H9 (cell line): ENCODE results near the gene KDM4D. TPM values are rescaled to one million over a fixed set of nuclear protein-coding genes. Genes with fewer than 3 reads are reported as not detected.

Experiments used
- DNase-seq: peaks from one replicate; pipeline ENCODE4 v3.0.0-alpha.2; 2017
- H2AFZ ChIP-seq: one replicate; pipeline ENCODE4 v1.6.1; 2013; ENCODE audit warnings: mild to moderate bottlenecking, low read length, control low read depth, moderate library complexity
- H2AK5ac ChIP-seq: 2 replicates; pipeline ENCODE4 v1.6.1; 2013; ENCODE audit warnings: low read length, control low read depth, mixed read lengths; ENCODE audit not compliant: insufficient read length
- H2BK120ac ChIP-seq: one replicate; pipeline ENCODE4 v1.6.1; 2013; ENCODE audit warnings: low read depth, mild to moderate bottlenecking, low read length, control low read depth, inconsistent platforms; ENCODE audit not compliant: poor library complexity, severe bottlenecking
- H2BK12ac ChIP-seq: 2 replicates; pipeline ENCODE4 v1.6.1; 2013; ENCODE audit warnings: low read length, control low read depth, mixed read lengths, low read depth; ENCODE audit not compliant: insufficient read length
- H2BK15ac ChIP-seq: 2 replicates; pipeline ENCODE4 v1.6.1; 2013; ENCODE audit warnings: low read depth, low read length, control low read depth
- H2BK20ac ChIP-seq: one replicate; pipeline ENCODE4 v1.6.1; 2013; ENCODE audit warnings: low read depth, mild to moderate bottlenecking, low read length, control low read depth, inconsistent platforms; ENCODE audit not compliant: poor library complexity, severe bottlenecking
- H2BK5ac ChIP-seq: 2 replicates; pipeline ENCODE4 v1.6.1; 2013; ENCODE audit warnings: low read length, control low read depth, mixed read lengths; ENCODE audit not compliant: insufficient read length
- H3K14ac ChIP-seq: 2 replicates; pipeline ENCODE4 v1.6.1; 2013; ENCODE audit warnings: low read length, control low read depth; ENCODE audit not compliant: insufficient read depth
- H3K18ac ChIP-seq: 2 replicates; pipeline ENCODE4 v1.6.1; 2013; ENCODE audit warnings: low read depth, mild to moderate bottlenecking, mixed read lengths, low read length, control low read depth; ENCODE audit not compliant: insufficient read length
- H3K23ac ChIP-seq: 2 replicates; pipeline ENCODE4 v1.6.1; 2013; ENCODE audit warnings: low read length, control low read depth, mixed read lengths, low read depth; ENCODE audit not compliant: insufficient read length
- H3K23me2 ChIP-seq: 2 replicates; pipeline ENCODE4 v1.6.1; 2013; ENCODE audit warnings: low read depth, mild to moderate bottlenecking, mixed read lengths, low read length, control low read depth; ENCODE audit not compliant: insufficient read length, poor library complexity, severe bottlenecking
- H3K27ac ChIP-seq: 2 replicates; pipeline ENCODE4 v1.5.1; 2013; ENCODE audit warnings: low read length, control low read depth, mixed read lengths, low read depth; ENCODE audit not compliant: insufficient read length
- H3K27me3 ChIP-seq: 2 replicates; pipeline ENCODE4 v1.6.1; 2013; ENCODE audit warnings: low read length, control low read depth, inconsistent platforms; ENCODE audit not compliant: insufficient read depth
- H3K4ac ChIP-seq: 2 replicates; pipeline ENCODE4 v1.6.1; 2013; ENCODE audit warnings: low read depth, mild to moderate bottlenecking, control low read depth, inconsistent platforms, low read length, moderate library complexity
- H3K4me1 ChIP-seq: 2 replicates; pipeline ENCODE4 v1.6.1; 2013; ENCODE audit warnings: low read length, control low read depth, inconsistent platforms; ENCODE audit not compliant: insufficient read depth
- H3K4me2 ChIP-seq: 2 replicates; pipeline ENCODE4 v1.6.1; 2013; ENCODE audit warnings: low read length, control low read depth, mixed read lengths; ENCODE audit not compliant: insufficient read length, insufficient read depth
- H3K56ac ChIP-seq: 2 replicates; pipeline ENCODE4 v1.6.1; 2013; ENCODE audit warnings: low read depth, mild to moderate bottlenecking, mixed read lengths, low read length, control low read depth; ENCODE audit not compliant: insufficient read length
- H3K79me1 ChIP-seq: 2 replicates; pipeline ENCODE4 v1.6.1; 2013; ENCODE audit warnings: low read depth, mild to moderate bottlenecking, moderate library complexity, low read length, control low read depth, inconsistent platforms; ENCODE audit not compliant: insufficient read depth, poor library complexity, severe bottlenecking
- H3K79me2 ChIP-seq: 2 replicates; pipeline ENCODE4 v1.6.1; 2013; ENCODE audit warnings: low read length, control low read depth, inconsistent platforms; ENCODE audit not compliant: insufficient read depth
- H3K9ac ChIP-seq: 2 replicates; pipeline ENCODE4 v1.6.1; 2013; ENCODE audit warnings: low read length, control low read depth, mixed read lengths; ENCODE audit not compliant: insufficient read length; ENCODE audit errors: extremely low read depth
- H3K9me3 ChIP-seq: one replicate; pipeline ENCODE4 v1.6.1; 2013; ENCODE audit warnings: low read depth, low read length, inconsistent platforms; ENCODE audit not compliant: control insufficient read depth
- H3T11ph ChIP-seq: one replicate; pipeline ENCODE4 v1.6.1; 2013; ENCODE audit warnings: mild to moderate bottlenecking, low read length, control low read depth, inconsistent platforms
- H4K20me1 ChIP-seq: one replicate; pipeline ENCODE4 v1.6.1; 2013; ENCODE audit not compliant: control insufficient read depth, insufficient read length, insufficient read depth
- H4K5ac ChIP-seq: 2 replicates; pipeline ENCODE4 v1.6.1; 2013; ENCODE audit warnings: low read depth, mild to moderate bottlenecking, mixed read lengths, low read length, control low read depth; ENCODE audit not compliant: insufficient read length
- H4K8ac ChIP-seq: replicated peaks from 2 replicates; pipeline ENCODE4 v1.6.1; 2013; ENCODE audit warnings: low read length, control low read depth, mixed read lengths, low read depth; ENCODE audit not compliant: insufficient read length
- H4K91ac ChIP-seq: 2 replicates; pipeline ENCODE4 v1.6.1; 2013; ENCODE audit warnings: low read depth, mild to moderate bottlenecking, moderate library complexity, mixed read lengths, low read length, control low read depth; ENCODE audit not compliant: insufficient read length
- H3K27ac Mint-ChIP-seq, 3 experiments: 2 replicates in 2 of 3; 3 replicates in 1 of 3; pipeline ENCODE4 v1.8.0; 2020 to 2021; ENCODE audit warnings: mixed read lengths in 3 of 3, mild to moderate bottlenecking in 1 of 3, moderate library complexity in 1 of 3
- H3K27me3 Mint-ChIP-seq: 2 replicates; pipeline ENCODE4 v1.8.0; 2021; ENCODE audit warnings: low read depth, mild to moderate bottlenecking, moderate library complexity, mixed read lengths
- H3K36me3 Mint-ChIP-seq, 3 experiments: 2 replicates in 2 of 3; 3 replicates in 1 of 3; pipeline ENCODE4 v1.8.0; 2020 to 2021; ENCODE audit warnings: low read depth in 3 of 3, mixed read lengths in 3 of 3; ENCODE audit not compliant: insufficient read depth in 1 of 3
- H3K4me1 Mint-ChIP-seq, 2 experiments: 2 replicates each; pipeline ENCODE4 v1.8.0; 2020; ENCODE audit warnings: mixed read lengths in 2 of 2
- H3K4me3 Mint-ChIP-seq, 2 experiments: 2 replicates in 1 of 2; 3 replicates in 1 of 2; pipeline ENCODE4 v1.8.0; 2020 to 2021; ENCODE audit warnings: mild to moderate bottlenecking in 2 of 2, mixed read lengths in 2 of 2, moderate library complexity in 1 of 2
- H3K9me3 Mint-ChIP-seq, 2 experiments: 2 replicates in 1 of 2; 3 replicates in 1 of 2; pipeline ENCODE4 v1.8.0; 2020; ENCODE audit warnings: mild to moderate bottlenecking in 2 of 2, mixed read lengths in 2 of 2, moderate library complexity in 1 of 2
- CTCF ChIP-seq: fragments of 200-600 bp; sonication (generic); conservative IDR thresholded peaks from 3 replicates; pipeline ENCODE4 v1.8.0; 2021; ENCODE audit warnings: antibody characterized with exemption, mild to moderate bottlenecking
- WGBS: extraction: QIAGEN DNeasy Blood & Tissue Kit; methylation state at CpG from one replicate; pipeline ENCODE4 v1.1.7; 2013; ENCODE audit warnings: missing lambda C conversion rate, low lambda C conversion rate, mixed read lengths; ENCODE audit not compliant: insufficient read length; ENCODE audit errors: extremely low coverage; 5-methylcytosine and 5-hydroxymethylcytosine counted together
- total RNA-seq: library from RNA; stranded (reverse); gene quantifications from 2 replicates; pipeline ENCODE4 v1.2.1, GENCODE V29; 2021

Gene KDM4D
- total RNA-seq, 1 experiment from 2014 or later: 1.9 TPM

- H3K36me3 Mint-ChIP-seq: no peaks in the 10 kb centered on the region; a peak in 1 of 7 replicates
- Histone ChIP-seq H3K9me3 (no peaks in the 10 kb centered on the region), H3K56ac (no peak overlapping the region), H4K8ac (no peak overlapping the region), H3T11ph (no peak overlapping the region), H3K27me3 (no peaks in the 10 kb centered on the region), H2BK120ac (no peak overlapping the region), H2BK12ac (no peak overlapping the region), H2AK5ac (no peak overlapping the region), H3K79me1 (no peaks in the 10 kb centered on the region), H3K4me1 (peaks cover 3% of the 10 kb centered on the region; the same call in 1 of the 2 replicates), H4K91ac (no peak overlapping the region), H3K23me2 (no peaks in the 10 kb centered on the region), H2BK5ac (no peak overlapping the region), H3K18ac (no peak overlapping the region), H3K4me2 (no peak overlapping the region), H2BK15ac (no peak overlapping the region), H3K79me2 (no peaks in the 10 kb centered on the region), H3K4ac (no peak overlapping the region), H3K9ac (no peak overlapping the region), H2BK20ac (no peak overlapping the region), H3K27ac (no peak overlapping the region), H4K5ac (no peak overlapping the region), H3K14ac (no peak overlapping the region; the same call in 1 of the 2 replicates), H4K20me1 (no peaks in the 10 kb centered on the region), H3K23ac (no peak overlapping the region), H2AFZ (no peak overlapping the region)
- no CpG with 5 or more reads among the region's 4 CpGs for WGBS
- peaks cover 4% of the 10 kb centered on the region for H3K27me3 Mint-ChIP-seq
- peaks cover 17 to 23% of the 10 kb centered on the region in 2 experiments for H3K4me1 Mint-ChIP-seq
- H3K4me3 Mint-ChIP-seq: no peak overlapping the region
- no peak overlapping the region; a peak in 1 of 7 replicates for H3K27ac Mint-ChIP-seq
- no peak for TF ChIP-seq CTCF
- DNase-seq: no peak
- no peaks in the 10 kb centered on the region; a peak in 1 of 5 replicates for H3K9me3 Mint-ChIP-seq
Measured at GRCh38 chr11:94941131-94941530, 32.4 kb upstream of the KDM4D start.
